ENCODE results near the gene PRDM11.

Gene PRDM11

DNA sequence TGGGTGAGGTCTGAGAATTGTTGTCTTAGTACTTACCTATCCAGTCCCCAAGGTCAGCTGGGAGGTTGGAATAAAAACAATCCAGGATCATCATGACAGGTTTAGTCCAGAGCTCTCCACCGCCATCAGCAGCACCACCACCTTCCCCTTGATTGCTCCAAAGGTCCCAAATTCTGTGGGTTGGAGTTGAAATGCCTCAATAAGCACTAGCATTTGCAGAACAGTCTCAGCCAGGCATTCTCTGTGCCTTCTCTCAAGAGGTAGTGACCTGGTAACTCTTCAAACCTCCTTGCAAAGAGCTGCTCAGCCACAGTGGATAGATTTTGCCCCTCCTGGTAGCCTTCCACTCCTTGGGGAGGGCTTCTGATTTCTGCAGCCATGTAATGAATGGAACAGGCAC is 69.6 kb downstream of the PRDM11 start:
- DNase-seq (no peak), ATAC-seq (ENCODE audit: insufficient read depth, low read depth) (no peak)
- no peak overlapping the region for H2AFZ ChIP-seq (ENCODE audit: low read depth, low read length)
- H3K27me3 ChIP-seq (ENCODE audit: insufficient read depth, low read length, poor library complexity) = no peaks in the 10 kb centered on the region
- H3K9ac ChIP-seq (ENCODE audit: low read depth, low read length) = no peak overlapping the region
- H3K4me3 ChIP-seq (ENCODE audit: low read depth in 1 of 2, low read length in 2 of 2) = no peak overlapping the region
- H3K4me2 ChIP-seq (ENCODE audit: insufficient read depth, low read length) = no peak overlapping the region
- no peaks in the 10 kb centered on the region for H3K36me3 ChIP-seq (ENCODE audit: insufficient read depth, low read length)
- H3K79me2 ChIP-seq (ENCODE audit: insufficient read depth, low read length) = no peaks in the 10 kb centered on the region
- H4K20me1 ChIP-seq (ENCODE audit: insufficient read depth, low read length) = no peaks in the 10 kb centered on the region
- H3K27ac ChIP-seq (ENCODE audit: low read length) = no peak overlapping the region
- no peaks in the 10 kb centered on the region for H3K4me1 ChIP-seq (ENCODE audit: insufficient read depth, low read length)
- H3K9me3 ChIP-seq (ENCODE audit: insufficient read depth, low read length, severe bottlenecking) = no peaks in the 10 kb centered on the region
- TF ChIP-seq, protein P1, sequence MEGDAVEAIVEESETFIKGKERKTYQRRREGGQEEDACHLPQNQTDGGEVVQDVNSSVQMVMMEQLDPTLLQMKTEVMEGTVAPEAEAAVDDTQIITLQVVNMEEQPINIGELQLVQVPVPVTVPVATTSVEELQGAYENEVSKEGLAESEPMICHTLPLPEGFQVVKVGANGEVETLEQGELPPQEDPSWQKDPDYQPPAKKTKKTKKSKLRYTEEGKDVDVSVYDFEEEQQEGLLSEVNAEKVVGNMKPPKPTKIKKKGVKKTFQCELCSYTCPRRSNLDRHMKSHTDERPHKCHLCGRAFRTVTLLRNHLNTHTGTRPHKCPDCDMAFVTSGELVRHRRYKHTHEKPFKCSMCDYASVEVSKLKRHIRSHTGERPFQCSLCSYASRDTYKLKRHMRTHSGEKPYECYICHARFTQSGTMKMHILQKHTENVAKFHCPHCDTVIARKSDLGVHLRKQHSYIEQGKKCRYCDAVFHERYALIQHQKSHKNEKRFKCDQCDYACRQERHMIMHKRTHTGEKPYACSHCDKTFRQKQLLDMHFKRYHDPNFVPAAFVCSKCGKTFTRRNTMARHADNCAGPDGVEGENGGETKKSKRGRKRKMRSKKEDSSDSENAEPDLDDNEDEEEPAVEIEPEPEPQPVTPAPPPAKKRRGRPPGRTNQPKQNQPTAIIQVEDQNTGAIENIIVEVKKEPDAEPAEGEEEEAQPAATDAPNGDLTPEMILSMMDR (IDR thresholded peaks at IDR 0.05; ENCODE audit: borderline replicate concordance, extremely low read depth, low read length, poor library complexity, severe bottlenecking) = no peak
- no peak for TF ChIP-seq EZH2 (IDR thresholded peaks at IDR 0.05; ENCODE audit: borderline replicate concordance, low read depth, low read length, severe bottlenecking)

DNA sequence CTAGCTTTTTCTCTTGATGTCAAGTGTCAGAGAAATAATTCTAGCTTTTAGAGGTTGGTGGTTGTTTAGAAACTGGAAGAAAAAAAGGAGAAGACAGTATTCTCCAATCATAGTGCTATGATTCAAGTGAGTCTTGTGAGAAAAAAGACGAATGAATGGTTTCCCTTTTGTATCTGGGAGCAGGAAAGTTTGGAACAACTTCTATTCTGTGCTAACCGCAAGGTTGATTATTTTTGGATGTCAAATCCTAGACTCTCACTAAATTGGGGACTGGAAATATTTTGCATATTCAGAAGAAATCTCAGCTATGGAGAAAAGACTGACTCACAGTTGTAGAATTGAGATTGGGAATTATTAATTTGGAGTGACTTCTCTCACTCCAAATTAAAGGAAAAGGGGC is 70.5 kb downstream of the PRDM11 start:
- H3K27me3 ChIP-seq (ENCODE audit: insufficient read depth, low read length, poor library complexity) = no peaks in the 10 kb centered on the region
- DNase-seq (no peak), ATAC-seq (ENCODE audit: insufficient read depth, low read depth) (no peak)
- H3K79me2 ChIP-seq (ENCODE audit: insufficient read depth, low read length) = no peaks in the 10 kb centered on the region
- H3K4me2 ChIP-seq (ENCODE audit: insufficient read depth, low read length) = no peak overlapping the region
- no peak overlapping the region for H3K9ac ChIP-seq (ENCODE audit: low read depth, low read length)
- TF ChIP-seq, protein P1 (IDR thresholded peaks at IDR 0.05; ENCODE audit: borderline replicate concordance, extremely low read depth, low read length, poor library complexity, severe bottlenecking) = no peak
- no peak for TF ChIP-seq EZH2 (IDR thresholded peaks at IDR 0.05; ENCODE audit: borderline replicate concordance, low read depth, low read length, severe bottlenecking)
- H3K27ac ChIP-seq (ENCODE audit: low read length) = no peak overlapping the region
- H2AFZ ChIP-seq (ENCODE audit: low read depth, low read length) = no peak overlapping the region
- H4K20me1 ChIP-seq (ENCODE audit: insufficient read depth, low read length) = no peaks in the 10 kb centered on the region
- no peak overlapping the region for H3K4me3 ChIP-seq (ENCODE audit: low read depth in 1 of 2, low read length in 2 of 2)
- H3K4me1 ChIP-seq (ENCODE audit: insufficient read depth, low read length) = no peaks in the 10 kb centered on the region
- no peaks in the 10 kb centered on the region for H3K36me3 ChIP-seq (ENCODE audit: insufficient read depth, low read length)
- H3K9me3 ChIP-seq (ENCODE audit: insufficient read depth, low read length, severe bottlenecking) = no peaks in the 10 kb centered on the region

DNA sequence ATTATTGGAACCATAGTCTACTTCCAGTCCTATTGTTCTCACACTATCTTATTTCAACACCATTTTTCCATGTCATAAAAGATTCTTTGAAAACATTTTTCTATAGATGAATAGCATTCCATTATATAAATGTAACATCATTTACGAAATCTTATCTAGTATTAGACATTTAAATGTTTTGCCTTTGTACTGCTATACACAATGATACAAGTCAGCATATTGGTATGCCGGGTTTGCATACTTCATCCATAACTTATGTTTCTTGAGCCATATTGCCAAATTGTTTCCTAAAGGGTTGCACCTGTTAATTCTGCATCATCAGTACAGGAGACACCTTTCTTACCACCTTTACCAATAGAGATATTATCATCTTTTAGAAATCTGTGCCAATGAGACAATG is 71.6 kb downstream of the PRDM11 start:
- no peak for ATAC-seq (ENCODE audit: insufficient read depth, low read depth)

More for the DNA sequence above, 71.6 kb downstream of the PRDM11 start:
- Histone ChIP-seq H3K4me3 (ENCODE audit: low read depth in 1 of 2, low read length in 2 of 2) (no peak overlapping the region), H3K4me2 (ENCODE audit: insufficient read depth, low read length) (no peak overlapping the region), H3K27me3 (ENCODE audit: insufficient read depth, low read length, poor library complexity) (no peaks in the 10 kb centered on the region), H3K79me2 (ENCODE audit: insufficient read depth, low read length) (no peaks in the 10 kb centered on the region), H3K36me3 (ENCODE audit: insufficient read depth, low read length) (no peaks in the 10 kb centered on the region), H3K9me3 (ENCODE audit: insufficient read depth, low read length, severe bottlenecking) (no peaks in the 10 kb centered on the region), H4K20me1 (ENCODE audit: insufficient read depth, low read length) (no peaks in the 10 kb centered on the region), H3K9ac (ENCODE audit: low read depth, low read length) (no peak overlapping the region), H3K4me1 (ENCODE audit: insufficient read depth, low read length) (no peaks in the 10 kb centered on the region), H3K27ac (ENCODE audit: low read length) (no peak overlapping the region), H2AFZ (ENCODE audit: low read depth, low read length) (no peak overlapping the region)
- DNase-seq = no peak
- TF ChIP-seq, protein P1 (IDR thresholded peaks at IDR 0.05; ENCODE audit: borderline replicate concordance, extremely low read depth, low read length, poor library complexity, severe bottlenecking) = no peak
- no peak for TF ChIP-seq EZH2 (IDR thresholded peaks at IDR 0.05; ENCODE audit: borderline replicate concordance, low read depth, low read length, severe bottlenecking)

All from DND-41 (cell line).